Urothelium cell line (cell line): ENCODE results near the gene EPAS1.

Source experiments
- DNase-seq: peaks from one replicate; pipeline ENCODE4 v3.0.0; 2011; ENCODE audit warnings: low spot score, mixed read lengths
- FAIRE-seq: peaks from 2 replicates; lab custom pipeline; 2011; peaks lifted over from hg19 to GRCh38; lab: Jason Lieb, UNC

EPAS1 gene

DNA sequence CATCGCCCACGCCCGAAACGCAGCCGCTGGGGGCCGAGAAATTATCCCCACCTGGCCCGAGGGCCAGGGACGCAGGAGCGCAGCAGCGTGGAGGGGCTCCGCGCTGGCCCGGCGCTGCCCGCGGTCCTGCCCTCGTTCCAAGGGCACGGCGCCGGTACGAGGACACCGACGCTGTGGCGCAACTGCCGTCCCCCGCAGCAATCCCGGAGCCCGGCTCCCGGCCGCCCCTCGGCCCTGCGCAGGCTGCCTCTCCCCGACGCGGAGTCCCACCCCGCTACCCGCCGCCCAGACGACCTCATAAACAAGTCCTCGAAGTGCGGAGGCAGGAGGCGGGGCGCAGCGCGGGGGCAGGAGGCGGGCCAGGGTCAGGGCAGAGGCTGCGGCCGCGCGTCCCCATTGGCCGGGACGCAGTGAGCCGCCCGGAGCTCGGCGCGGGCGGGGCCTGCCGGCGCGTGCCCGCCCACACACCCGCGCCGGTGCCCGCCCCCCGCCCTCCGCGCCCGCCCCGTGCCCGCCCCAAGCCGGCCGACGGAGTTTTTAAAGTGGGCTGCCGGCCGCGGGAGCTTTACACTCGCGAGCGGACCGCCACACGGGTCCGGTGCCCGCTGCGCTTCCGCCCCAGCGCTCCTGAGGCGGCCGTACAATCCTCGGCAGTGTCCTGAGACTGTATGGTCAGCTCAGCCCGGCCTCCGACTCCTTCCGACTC is at the start of gene EPAS1:
EPAS1 (plus strand) TSS at position 568 of the 706 bp plus-strand sequence. CDS start 505 bp downstream, outside the sequence.
- FAIRE-seq = peak; percentile 13
- peak; percentile 99 for DNase-seq

DNA sequence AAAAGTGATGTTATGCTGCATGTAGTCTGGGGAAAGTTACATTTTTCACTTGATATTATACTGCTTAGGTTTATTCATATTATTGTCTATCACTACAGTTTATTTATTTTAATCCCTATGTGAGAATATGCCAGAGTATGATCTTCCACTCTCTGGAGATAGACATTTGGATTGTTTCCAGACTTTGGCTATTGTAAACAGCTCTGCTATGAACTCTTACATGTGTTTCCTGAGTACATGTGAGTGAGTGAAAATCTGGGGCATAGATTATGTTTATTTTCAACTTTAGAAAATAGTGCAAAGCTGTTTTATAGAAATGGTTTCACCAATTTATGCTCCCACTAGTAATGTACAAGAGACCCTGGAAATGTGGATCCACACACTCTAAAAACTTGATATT is 49.0 kb upstream of the EPAS1 start:
- no peak for FAIRE-seq
- no peak for DNase-seq

DNA sequence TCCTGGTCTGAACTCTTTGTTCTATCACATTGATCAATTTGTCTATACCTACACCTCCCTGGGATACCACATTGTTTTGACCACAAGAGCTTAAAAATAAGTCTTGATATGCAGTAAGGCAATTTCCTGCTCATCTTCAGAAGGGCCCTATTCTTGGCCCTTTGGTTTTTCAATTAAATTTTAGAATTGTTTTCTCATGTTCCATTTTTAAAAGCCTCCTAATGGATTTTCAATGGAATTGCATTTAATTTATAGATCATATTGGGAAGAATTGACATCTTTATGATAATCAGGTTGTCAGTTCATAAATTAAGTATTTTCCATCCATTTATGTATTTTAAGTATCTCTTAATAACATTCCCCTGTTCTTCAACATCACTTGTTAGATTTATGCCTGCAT is 47.6 kb upstream of the EPAS1 start:
- DNase-seq (no peak), FAIRE-seq (no peak)

GRCh38 chr2:46252891-46253659 is 44.1 kb upstream of the EPAS1 start:
- no peak for FAIRE-seq

DNA sequence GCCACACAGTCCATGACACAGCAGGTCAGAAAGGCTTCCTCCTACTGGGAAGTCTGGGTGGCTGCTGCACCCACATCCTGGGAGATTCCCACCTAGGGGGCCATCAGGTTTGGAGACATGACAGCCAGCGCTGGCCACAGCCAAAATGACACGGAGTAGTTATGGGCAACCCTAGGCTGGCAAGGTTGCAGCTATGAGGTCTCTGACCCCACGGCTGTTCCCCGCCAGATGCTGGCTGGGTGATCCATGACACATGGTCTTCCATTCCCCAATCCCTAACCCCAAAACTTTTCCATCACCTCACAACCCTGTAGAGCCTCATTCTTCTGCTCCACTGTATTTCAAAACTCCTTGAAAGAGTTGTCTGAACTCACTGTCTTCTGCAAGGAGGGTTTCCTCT is 42.7 kb upstream of the EPAS1 start:
- FAIRE-seq = no peak

More at GRCh38 chr2:46252891-46253659, 44.1 kb upstream of the EPAS1 start:
- DNase-seq = no peak

DNA sequence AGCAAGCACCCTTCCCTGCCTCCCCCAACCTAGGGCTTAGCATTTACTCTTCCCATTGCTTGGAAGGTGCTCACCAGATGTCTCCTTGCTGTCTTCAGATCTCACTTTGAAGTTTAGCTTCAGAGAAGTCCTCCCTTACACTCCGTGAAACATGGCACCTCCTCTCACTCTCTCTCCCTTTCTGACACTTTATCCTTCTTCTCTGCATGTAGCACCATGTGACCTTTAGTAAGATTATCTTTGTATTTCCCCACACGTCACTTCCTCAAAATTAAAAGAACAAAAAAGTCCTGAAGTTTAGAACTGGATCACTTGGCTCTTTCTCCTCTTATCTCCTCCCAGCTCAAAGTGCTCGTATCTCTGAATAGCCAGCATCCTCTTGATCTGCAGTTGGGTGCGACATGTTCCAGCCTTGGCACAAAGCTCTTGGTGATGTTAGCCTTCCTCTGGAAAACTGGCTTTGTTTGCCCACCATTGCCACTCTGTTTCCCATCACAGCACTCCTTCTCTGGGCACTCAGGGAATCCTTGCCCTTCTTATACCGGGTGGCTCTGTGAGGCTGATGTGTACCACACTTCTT is 40.6 kb upstream of the EPAS1 start:
- DNase-seq = no peak

More for the DNA sequence above, 42.7 kb upstream of the EPAS1 start:
- no peak for DNase-seq

DNA sequence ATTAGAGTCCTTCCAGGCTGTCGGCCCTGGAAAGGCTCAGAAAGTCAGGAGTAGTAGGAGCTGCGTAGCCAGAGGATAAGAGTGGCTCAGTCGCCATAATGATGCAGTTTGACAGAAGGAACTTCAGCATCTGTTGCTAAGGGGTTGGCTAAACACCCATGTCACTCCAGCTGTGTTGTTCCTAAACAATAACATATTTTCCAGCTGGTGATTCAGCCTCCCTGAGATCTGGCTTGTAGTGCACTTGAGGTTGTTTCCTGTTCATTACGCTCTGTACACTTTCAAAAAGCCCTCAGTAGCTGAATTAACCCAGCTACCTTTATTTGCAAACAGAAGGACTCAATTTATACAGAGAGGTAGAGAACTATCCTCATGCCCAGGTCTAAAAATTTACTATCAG is 39.7 kb upstream of the EPAS1 start:
- FAIRE-seq = no peak
- DNase-seq = no peak

More for the DNA sequence above, 40.6 kb upstream of the EPAS1 start:
- no peak for FAIRE-seq

DNA sequence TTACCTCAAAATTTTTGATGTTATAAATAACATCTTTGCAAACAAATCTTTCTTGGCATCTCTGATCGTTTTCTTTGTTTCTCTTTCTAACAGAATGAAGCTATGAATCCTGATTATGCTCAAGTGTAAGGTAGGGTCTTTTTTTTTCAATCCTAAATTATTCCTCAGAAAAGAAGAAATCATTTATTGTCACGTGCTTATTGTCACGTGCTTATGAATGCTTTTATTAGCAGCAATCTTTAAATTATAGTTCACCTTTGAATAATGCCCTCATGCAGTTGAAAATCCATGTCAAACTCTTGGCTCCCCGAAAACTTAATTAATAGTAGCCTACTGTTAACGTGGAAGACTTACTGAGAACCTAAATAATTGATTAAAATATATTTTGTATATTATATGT is 39.2 kb upstream of the EPAS1 start:
- DNase-seq (no peak), FAIRE-seq (no peak)

- no peak for DNase-seq
- no peak for FAIRE-seq
These were observed 38.0 kb upstream of the EPAS1 start for GRCh38 chr2:46258937-46259776.

- DNase-seq = no peak
- FAIRE-seq = no peak
These were observed 37.4 kb upstream of the EPAS1 start for GRCh38 chr2:46259777-46260168.

- FAIRE-seq = no peak
- DNase-seq = no peak
These were observed 36.9 kb upstream of the EPAS1 start for GRCh38 chr2:46260305-46260704.

DNA sequence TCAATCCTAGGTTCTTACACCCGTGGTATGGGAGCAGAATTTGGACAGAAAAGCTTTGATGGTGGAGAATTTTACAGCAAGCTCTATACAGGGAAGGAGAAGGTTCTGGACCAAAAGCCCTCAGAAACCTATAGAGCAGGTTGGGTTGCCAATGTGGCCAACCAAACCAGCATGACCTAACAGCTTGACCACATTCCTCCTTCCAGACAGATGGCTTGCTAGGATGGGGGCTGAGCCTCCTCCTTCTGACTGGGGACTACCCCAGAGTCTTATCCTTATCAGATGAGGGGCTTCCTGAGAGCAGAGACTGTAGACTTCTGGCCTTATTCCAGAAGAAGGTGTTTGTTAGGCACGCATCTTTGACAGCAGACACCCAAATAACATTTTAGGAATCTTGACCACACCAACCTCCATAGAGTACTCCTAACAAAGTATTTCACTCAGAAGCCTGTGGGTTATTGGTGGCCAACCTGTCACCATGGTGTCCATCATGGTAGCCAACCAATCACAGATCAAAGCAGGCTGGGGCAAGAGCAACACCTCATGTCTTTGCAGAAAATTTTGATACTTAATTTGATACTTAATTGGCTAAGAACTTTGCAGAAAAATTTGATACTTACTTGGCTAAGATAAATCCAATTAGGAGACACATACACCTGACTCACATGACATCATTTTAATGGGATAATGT is 34.8 kb upstream of the EPAS1 start:
- FAIRE-seq (no peak), DNase-seq (no peak)

DNA sequence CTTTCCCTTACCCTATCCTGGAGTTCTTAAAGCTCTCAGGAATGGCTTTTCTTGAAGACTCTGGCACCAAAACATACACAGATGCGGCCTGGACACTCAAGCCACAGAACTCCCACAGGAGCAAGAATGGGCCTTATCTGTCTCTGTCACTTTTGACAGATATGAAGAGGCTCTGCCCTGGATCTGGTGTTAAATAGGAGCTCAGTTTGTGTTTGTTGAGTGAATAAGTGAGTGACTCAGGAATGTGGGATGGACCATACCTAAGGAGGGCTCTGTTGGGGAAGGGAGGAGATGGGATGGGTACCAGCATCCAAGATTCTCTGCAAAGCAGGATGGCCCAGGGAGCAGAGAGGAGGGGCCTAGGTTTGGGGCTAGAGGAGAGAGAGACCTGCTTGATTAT is 33.9 kb upstream of the EPAS1 start:
- FAIRE-seq = no peak
- DNase-seq = no peak

GRCh38 chr2:46264447-46264846 is 32.8 kb upstream of the EPAS1 start:
- DNase-seq = no peak
- no peak for FAIRE-seq

- DNase-seq (no peak), FAIRE-seq (no peak)
These were observed 31.1 kb upstream of the EPAS1 start for GRCh38 chr2:46266134-46266533.

DNA sequence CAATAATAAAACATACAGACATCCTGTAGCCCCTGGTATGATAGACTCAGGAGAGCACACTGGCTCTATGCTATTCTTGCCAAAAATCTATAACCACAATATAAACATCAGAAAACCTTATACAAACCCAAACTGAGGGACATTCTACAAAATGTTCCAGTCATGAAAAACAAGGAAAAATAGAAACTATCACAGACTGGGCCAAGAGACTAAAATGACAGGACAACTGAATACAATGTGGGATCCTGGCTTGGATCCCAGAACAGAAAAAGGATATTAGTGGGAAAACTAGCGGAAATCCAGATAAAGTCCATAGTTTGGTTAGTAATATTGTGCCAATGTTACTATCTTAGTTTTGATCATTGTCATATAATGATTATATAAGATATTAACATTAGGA is 29.6 kb upstream of the EPAS1 start:
- no peak for FAIRE-seq
- DNase-seq = no peak

DNA sequence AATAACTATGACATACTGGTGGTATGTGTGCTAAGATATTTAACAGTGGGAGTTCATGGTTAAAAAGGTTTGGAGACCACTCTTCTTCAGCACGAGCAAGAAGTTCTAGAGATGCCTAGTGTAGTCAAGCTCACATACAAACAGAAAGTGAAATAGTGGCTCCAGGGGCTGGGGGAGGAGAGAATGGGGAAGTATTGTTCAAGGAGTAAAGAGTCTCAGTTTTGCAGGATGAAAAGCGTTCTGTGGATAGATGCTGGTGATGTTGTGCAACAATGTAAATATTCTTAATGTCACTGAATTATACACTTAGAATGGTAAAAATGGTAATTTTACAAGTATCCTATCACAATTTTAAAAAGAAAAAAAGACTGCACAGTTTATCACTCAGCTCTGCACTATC is 29.0 kb upstream of the EPAS1 start:
- FAIRE-seq (no peak), DNase-seq (no peak)

GRCh38 chr2:46269001-46269400 is 28.2 kb upstream of the EPAS1 start:
- FAIRE-seq = no peak
- DNase-seq = peak; percentile 64

DNA sequence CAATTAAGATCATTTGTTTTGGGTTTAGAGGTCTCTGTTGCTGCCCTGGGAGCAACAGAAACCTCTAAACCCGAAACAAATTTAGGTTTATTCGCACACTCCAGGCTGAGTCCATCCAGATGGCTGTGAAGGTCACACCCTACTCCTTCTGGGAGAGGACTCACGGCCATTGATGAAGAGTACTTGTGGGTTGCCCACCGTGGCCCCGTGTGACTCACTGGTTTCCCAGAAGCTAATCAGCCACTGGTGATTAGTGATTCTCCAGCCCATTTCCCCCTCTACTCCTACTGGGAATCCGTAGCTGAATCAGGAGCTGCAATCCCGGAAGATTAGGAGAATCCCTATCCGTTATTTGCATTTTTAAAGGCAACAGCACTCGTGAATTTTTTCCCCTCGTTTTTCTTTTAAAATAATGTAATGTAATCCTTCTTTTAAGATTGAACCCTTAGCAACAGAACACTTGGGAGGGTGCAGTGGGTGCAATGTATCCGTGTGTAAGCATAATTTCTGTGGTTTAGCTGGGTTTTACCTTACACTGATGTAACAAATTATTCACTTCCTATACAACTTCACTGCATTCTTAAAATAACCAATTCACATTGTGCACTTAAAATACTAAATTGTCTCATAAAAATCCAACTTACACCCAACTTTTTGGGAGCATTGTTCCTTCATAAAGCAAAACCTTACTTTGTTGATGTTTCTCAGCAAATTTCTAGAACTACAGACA is 27.5 kb upstream of the EPAS1 start:
- DNase-seq = peak; percentile 29

GRCh38 chr2:46270384-46270783 is 26.8 kb upstream of the EPAS1 start:
- DNase-seq (peak; percentile 46), FAIRE-seq (no peak)

More for the DNA sequence above, 27.5 kb upstream of the EPAS1 start:
- no peak for FAIRE-seq
